Breast epithelium (tissue), 4 donors: ENCODE measurements around the gene CLDN20. TPM values are rescaled to one million over a fixed set of nuclear protein-coding genes. Genes with fewer than 3 reads are reported as not detected.

Experiments
- DNase-seq, 2 donors: peaks; one replicate each; pipeline ENCODE4 v3.0.0-alpha.2; 2019; ENCODE audit warnings: low spot score in 2 of 2
- H3K27ac ChIP-seq, 2 donors: fragments of 200-600 bp; sonication (generic) in 1 of 2; one replicate each; pipeline ENCODE4 v1.5.1; 2016 to 2019; ENCODE audit warnings: mild to moderate bottlenecking in 1 of 2
- H3K27me3 ChIP-seq, 2 donors: fragments of 200-600 bp; sonication (generic) in 1 of 2; one replicate each; pipeline versions ENCODE4 v1.5.1 to v1.6.0; 2017 to 2019; ENCODE audit warnings: control low read depth in 1 of 2, mild to moderate bottlenecking in 1 of 2
- H3K36me3 ChIP-seq: fragments of 200-600 bp; one replicate; pipeline ENCODE4 v1.5.1; 2019
- H3K4me1 ChIP-seq, 2 donors: fragments of 200-600 bp; sonication (generic); one replicate each; pipeline ENCODE4 v1.5.1; 2016 to 2019; ENCODE audit warnings: control low read depth in 1 of 2
- H3K4me3 ChIP-seq, 3 donors: fragments of 200-600 bp; sonication (generic); 1 replicate in 2 of 3; 2 replicates in 1 of 3; pipeline ENCODE4 v1.5.1; 2016 to 2019; ENCODE audit warnings: mild to moderate bottlenecking in 3 of 3, moderate library complexity in 2 of 3
- H3K9me3 ChIP-seq, 2 donors: fragments of 200-600 bp; sonication (generic) in 1 of 2; one replicate each; pipeline ENCODE4 v1.5.1; 2016 to 2019; ENCODE audit warnings: control low read depth in 1 of 2
- CTCF ChIP-seq, 3 donors: fragments of 450-650 bp; IDR thresholded peaks; one replicate each; pipeline ENCODE4 v1.5.1; 2016 to 2017; ENCODE audit warnings: antibody characterized with exemption in 3 of 3, mild to moderate bottlenecking in 3 of 3, moderate library complexity in 3 of 3
- POLR2A ChIP-seq: fragments of 450-650 bp; IDR thresholded peaks from one replicate; pipeline ENCODE4 v1.6.1; 2016; ENCODE audit warnings: antibody characterized with exemption, mild to moderate bottlenecking, moderate library complexity
- POLR2AphosphoS5 ChIP-seq, 3 donors: sonication (generic); formaldehyde crosslinking; IDR thresholded peaks; one replicate each; pipeline ENCODE4 v1.6.1; 2017; ENCODE audit warnings: antibody characterized with exemption in 3 of 3
- intact Hi-C: fragments of 100-400 bp; cut with DNase I; formaldehyde crosslinking; loops from one replicate; pipeline ENCODE4 v1.15.1; 2023; ENCODE audit warnings: low total_unique reads
- total RNA-seq, 3 donors: library from RNA; depleted of rRNA; stranded (reverse); fragments of >200 nt; gene quantifications; one replicate each; pipeline ENCODE4 v1.1.0, GENCODE V29; 2016

Gene CLDN20
- total RNA-seq, 3 donors from 2014 or later, result not detected

- intact Hi-C loops, result no loop called here
- no peaks in the 10 kb centered on the region for H3K27me3 ChIP-seq
- H3K27ac ChIP-seq, result no peak overlapping the region
- no peak for DNase-seq
- TF ChIP-seq POLR2AphosphoS5 (IDR thresholded peaks at IDR 0.05) (no peak), CTCF (IDR thresholded peaks at IDR 0.05) (no peak), POLR2A (no peak)
- no peaks in the 10 kb centered on the region for H3K4me1 ChIP-seq
- H3K36me3 ChIP-seq, result no peaks in the 10 kb centered on the region
- H3K4me3 ChIP-seq, result no peak overlapping the region
- no peaks in the 10 kb centered on the region for H3K9me3 ChIP-seq
Measured at GRCh38 chr6:155301867-155302266, 38.1 kb downstream of the CLDN20 start.

- no peak overlapping the region for H3K4me3 ChIP-seq
- no peak for DNase-seq
- TF ChIP-seq CTCF (IDR thresholded peaks at IDR 0.05), result no peak
- no peak for TF ChIP-seq POLR2A
- TF ChIP-seq POLR2AphosphoS5 (IDR thresholded peaks at IDR 0.05), result no peak
- no peaks in the 10 kb centered on the region for H3K9me3 ChIP-seq
- H3K27ac ChIP-seq, result no peak overlapping the region
- H3K27me3 ChIP-seq, result no peaks in the 10 kb centered on the region
- H3K4me1 ChIP-seq, result no peaks in the 10 kb centered on the region
- no peaks in the 10 kb centered on the region for H3K36me3 ChIP-seq
- intact Hi-C loops, result no loop called here
Measured at GRCh38 chr6:155303361-155303870, 39.6 kb downstream of the CLDN20 start.

- Histone ChIP-seq H3K27ac (no peak overlapping the region), H3K4me3 (no peak overlapping the region), H3K27me3 (no peaks in the 10 kb centered on the region), H3K36me3 (no peaks in the 10 kb centered on the region), H3K9me3 (no peaks in the 10 kb centered on the region), H3K4me1 (no peaks in the 10 kb centered on the region)
- no peak for DNase-seq
- intact Hi-C loops, result no loop called here
- no peak for TF ChIP-seq POLR2AphosphoS5 (IDR thresholded peaks at IDR 0.05)
- no peak for TF ChIP-seq CTCF (IDR thresholded peaks at IDR 0.05)
- no peak for TF ChIP-seq POLR2A
Measured at GRCh38 chr6:155306958-155307357, 43.1 kb downstream of the CLDN20 start.

GRCh38 chr6:155309150-155309549, 45.3 kb downstream of the CLDN20 start:
- intact Hi-C loops, result no loop called here
- Histone ChIP-seq H3K4me1 (no peaks in the 10 kb centered on the region), H3K4me3 (no peak overlapping the region), H3K27me3 (no peaks in the 10 kb centered on the region), H3K9me3 (no peaks in the 10 kb centered on the region), H3K27ac (no peak overlapping the region), H3K36me3 (no peaks in the 10 kb centered on the region)
- TF ChIP-seq CTCF (IDR thresholded peaks at IDR 0.05) (no peak), POLR2AphosphoS5 (IDR thresholded peaks at IDR 0.05) (no peak), POLR2A (no peak)
- DNase-seq, result no peak

- Histone ChIP-seq H3K4me1 (no peaks in the 10 kb centered on the region), H3K27me3 (no peaks in the 10 kb centered on the region), H3K4me3 (no peak overlapping the region), H3K27ac (no peak overlapping the region), H3K9me3 (no peaks in the 10 kb centered on the region), H3K36me3 (no peaks in the 10 kb centered on the region)
- no peak for DNase-seq
- intact Hi-C loops, result no loop called here
- TF ChIP-seq POLR2A, result no peak
- TF ChIP-seq CTCF (IDR thresholded peaks at IDR 0.05), result no peak
- no peak for TF ChIP-seq POLR2AphosphoS5 (IDR thresholded peaks at IDR 0.05)
Measured at GRCh38 chr6:155310596-155310995, 46.8 kb downstream of the CLDN20 start.
